BJ (cell line): ENCODE results near the gene CHD1. TPM values are rescaled to one million over a fixed set of nuclear protein-coding genes. Genes with fewer than 3 reads are reported as not detected.

Source experiments
- CTCF ChIA-PET: fragments of 350-600 bp; formaldehyde crosslinking; extraction: SDS; loops from one replicate; lab custom pipeline; 2021; ENCODE audit warnings: antibody characterized with exemption, inconsistent platforms; lab: Yijun Ruan, JAX
- POLR2A ChIA-PET: fragments of 300-600 bp; sonication (Branson Sonifier 250); formaldehyde crosslinking; extraction: SDS; loops from one replicate; lab custom pipeline; 2021; ENCODE audit warnings: antibody characterized with exemption; lab: Charles Lee
- DNase-seq: peaks from one replicate; pipeline ENCODE4 v3.0.0-alpha.2; 2011; ENCODE audit warnings: low read depth
- H3K27me3 ChIP-seq: 2 replicates; pipeline ENCODE4 v1.6.0; 2011; ENCODE audit warnings: low read length; ENCODE audit not compliant: control insufficient read depth, insufficient read depth
- H3K36me3 ChIP-seq: 2 replicates; pipeline ENCODE4 v1.5.1; 2011; ENCODE audit warnings: low read length; ENCODE audit not compliant: control insufficient read depth, insufficient read depth
- H3K4me3 ChIP-seq: 2 replicates; pipeline ENCODE4 v1.5.1; 2011; ENCODE audit warnings: low read depth, mild to moderate bottlenecking, control low read depth, low read length
- polyA plus RNA-seq: library from polyadenylated mRNA; depleted of rRNA; stranded (reverse); fragments of >200 nt; gene quantifications from 2 replicates; pipeline ENCODE4 v1.2.3, GENCODE V29; 2011
- TF ChIP-seq, protein P1 (sequence below): IDR thresholded peaks from 2 replicates; pipeline ENCODE4 v1.5.1; 2011; ENCODE audit warnings: low read depth, mild to moderate bottlenecking, control low read depth, inconsistent platforms, low read length, moderate library complexity; ENCODE audit not compliant: insufficient read depth

Gene CHD1
- polyA plus RNA-seq, 1 experiment, result 6.5 TPM

DNA sequence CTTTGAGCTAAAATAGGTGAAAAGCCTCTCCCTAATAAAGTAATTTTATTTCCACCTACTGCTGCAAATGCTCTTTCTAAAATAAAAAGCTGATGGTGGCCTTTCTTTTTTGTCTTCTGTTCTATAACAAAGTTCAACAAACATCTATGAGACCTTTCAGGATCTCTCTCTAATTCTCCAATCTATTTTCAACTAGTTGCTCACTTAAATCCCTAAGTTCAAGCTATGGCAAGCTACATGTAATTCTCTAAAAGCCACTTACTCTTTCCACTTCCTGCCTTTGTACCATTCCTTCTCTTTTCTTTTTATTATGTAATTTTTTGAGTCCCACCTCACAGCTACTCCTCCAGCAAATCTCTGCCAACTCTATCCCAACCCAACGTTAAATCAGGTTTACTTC, 20.9 kb downstream of the CHD1 start:
- ChIA-PET CTCF (interaction anchor here (1.1 to 2.1 kb wide), 5 partner anchors 9 to 153 kb away, joined by 3 to 21 read pairs (median 3); no protein-coding TSS in a partner anchor), POLR2A (interaction anchor here (0.7 kb wide), 1 partner anchor 31 kb away, joined by 3 read pairs; no protein-coding TSS in a partner anchor)
- H3K4me3 ChIP-seq, result no peak overlapping the region
- H3K27me3 ChIP-seq, result no peaks in the 10 kb centered on the region
- H3K36me3 ChIP-seq, result no peaks in the 10 kb centered on the region
- TF ChIP-seq, protein P1, sequence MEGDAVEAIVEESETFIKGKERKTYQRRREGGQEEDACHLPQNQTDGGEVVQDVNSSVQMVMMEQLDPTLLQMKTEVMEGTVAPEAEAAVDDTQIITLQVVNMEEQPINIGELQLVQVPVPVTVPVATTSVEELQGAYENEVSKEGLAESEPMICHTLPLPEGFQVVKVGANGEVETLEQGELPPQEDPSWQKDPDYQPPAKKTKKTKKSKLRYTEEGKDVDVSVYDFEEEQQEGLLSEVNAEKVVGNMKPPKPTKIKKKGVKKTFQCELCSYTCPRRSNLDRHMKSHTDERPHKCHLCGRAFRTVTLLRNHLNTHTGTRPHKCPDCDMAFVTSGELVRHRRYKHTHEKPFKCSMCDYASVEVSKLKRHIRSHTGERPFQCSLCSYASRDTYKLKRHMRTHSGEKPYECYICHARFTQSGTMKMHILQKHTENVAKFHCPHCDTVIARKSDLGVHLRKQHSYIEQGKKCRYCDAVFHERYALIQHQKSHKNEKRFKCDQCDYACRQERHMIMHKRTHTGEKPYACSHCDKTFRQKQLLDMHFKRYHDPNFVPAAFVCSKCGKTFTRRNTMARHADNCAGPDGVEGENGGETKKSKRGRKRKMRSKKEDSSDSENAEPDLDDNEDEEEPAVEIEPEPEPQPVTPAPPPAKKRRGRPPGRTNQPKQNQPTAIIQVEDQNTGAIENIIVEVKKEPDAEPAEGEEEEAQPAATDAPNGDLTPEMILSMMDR, result no peak
- DNase-seq, result no peak

DNA sequence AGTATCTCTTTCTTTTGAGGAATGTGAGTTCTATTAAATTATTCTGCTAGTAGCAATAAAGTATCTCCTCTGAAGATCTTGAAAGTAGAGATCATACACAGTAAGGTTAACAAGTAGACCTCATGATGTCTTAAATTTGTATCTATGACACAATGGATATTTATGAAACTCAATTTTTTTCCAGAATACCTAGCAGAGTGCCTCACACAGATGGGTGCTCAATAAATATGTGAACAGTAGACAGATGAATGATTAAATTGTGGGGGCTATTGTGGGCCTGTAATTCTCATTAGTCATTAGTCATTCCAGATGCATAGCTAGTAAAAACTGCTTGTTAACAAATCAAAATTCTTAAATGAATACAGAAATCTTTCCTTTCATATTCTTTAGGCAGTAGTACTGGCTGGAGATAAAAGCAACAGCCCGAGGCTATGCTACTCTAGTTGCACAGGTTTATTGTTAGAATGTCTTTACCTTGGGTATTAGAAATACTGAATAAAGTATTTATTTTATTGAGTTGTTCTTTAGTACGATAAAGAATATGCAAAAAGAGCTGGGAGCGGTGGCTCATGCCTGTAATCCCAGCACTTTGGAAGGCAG, 22.0 kb downstream of the CHD1 start:
- POLR2A ChIA-PET, result no interaction called here
- H3K36me3 ChIP-seq, result no peaks in the 10 kb centered on the region
- no peak for DNase-seq
- H3K27me3 ChIP-seq, result no peaks in the 10 kb centered on the region
- CTCF ChIA-PET, result interaction anchor here (0.7 to 2.1 kb wide), 6 partner anchors 10 to 1341 kb away, joined by 3 to 21 read pairs (median 3); no protein-coding TSS in a partner anchor
- H3K4me3 ChIP-seq, result no peak overlapping the region
- TF ChIP-seq, protein P1, result no peak

DNA sequence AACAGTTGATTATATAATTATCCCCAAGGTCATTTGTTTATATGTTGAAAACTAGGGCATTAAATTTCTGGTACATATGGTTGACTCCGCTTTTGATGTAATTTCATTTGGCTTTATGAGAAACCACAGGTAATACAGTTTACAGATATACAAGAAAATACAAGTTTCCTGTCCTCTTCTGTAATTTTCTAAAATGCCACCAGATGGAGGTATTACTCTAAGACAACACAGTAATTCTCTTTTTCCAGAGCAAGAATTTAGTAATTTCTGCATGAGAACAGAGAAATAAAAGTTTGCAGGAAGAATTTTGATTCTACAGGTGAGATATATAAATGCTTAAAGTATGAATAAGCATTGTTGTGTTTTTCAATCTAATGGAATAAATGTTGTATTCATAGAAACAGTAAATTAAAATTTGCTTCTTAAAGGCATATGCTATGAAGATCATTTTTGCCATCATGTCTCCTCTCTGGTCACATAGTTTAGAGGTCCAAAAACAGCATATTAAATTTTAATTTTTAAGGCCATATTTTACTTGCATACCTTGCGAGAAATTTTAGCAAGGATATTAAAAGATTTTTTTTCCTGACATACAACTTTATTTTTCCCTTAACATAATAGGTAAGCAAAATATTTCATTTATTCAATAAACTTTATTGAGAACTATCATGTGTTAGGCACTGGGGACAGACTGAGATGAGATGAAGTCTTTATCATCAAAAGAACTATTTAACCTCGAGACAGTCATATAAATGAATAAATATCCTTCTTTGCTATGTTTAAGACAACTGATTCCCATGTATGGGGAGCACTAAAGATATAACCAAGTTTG, 22.7 kb downstream of the CHD1 start:
- Histone ChIP-seq H3K36me3 (no peaks in the 10 kb centered on the region), H3K4me3 (no peak overlapping the region), H3K27me3 (no peaks in the 10 kb centered on the region)
- ChIA-PET POLR2A (no interaction called here), CTCF (interaction anchor here (0.7 to 3.4 kb wide), 9 partner anchors 15 to 1340 kb away, joined by 3 to 45 read pairs (median 4); no protein-coding TSS in a partner anchor)
- DNase-seq, result no peak
- TF ChIP-seq, protein P1, result peak; percentile 55

DNA sequence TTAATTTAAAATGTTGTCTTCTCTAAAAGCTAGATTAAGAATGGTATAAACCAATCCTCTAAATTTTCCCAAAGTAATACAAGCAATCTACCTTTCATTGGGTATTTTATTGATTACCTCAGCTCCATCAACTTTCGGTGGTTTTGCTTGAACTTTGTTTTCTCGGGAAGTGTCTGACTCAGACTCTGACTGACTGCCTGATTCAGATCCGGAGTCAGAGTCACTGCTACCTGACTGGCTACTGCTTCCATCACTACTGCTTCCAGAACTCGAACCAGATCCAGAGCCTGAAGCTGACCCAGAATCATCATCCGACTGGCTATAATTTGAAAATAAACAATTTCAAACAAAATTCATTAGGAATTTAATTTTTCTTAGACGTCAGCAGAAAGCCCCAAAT, 24.0 kb downstream of the CHD1 start:
- Histone ChIP-seq H3K4me3 (no peak overlapping the region), H3K27me3 (no peaks in the 10 kb centered on the region), H3K36me3 (peaks cover 1% of the 10 kb centered on the region; the same call in 1 of the 2 replicates)
- DNase-seq, result no peak
- TF ChIP-seq, protein P1, result no peak
- ChIA-PET POLR2A (no interaction called here), CTCF (interaction anchor here (0.6 to 3.4 kb wide), 13 partner anchors 9 to 158 kb away, joined by 3 to 45 read pairs (median 4); no protein-coding TSS in a partner anchor)

DNA sequence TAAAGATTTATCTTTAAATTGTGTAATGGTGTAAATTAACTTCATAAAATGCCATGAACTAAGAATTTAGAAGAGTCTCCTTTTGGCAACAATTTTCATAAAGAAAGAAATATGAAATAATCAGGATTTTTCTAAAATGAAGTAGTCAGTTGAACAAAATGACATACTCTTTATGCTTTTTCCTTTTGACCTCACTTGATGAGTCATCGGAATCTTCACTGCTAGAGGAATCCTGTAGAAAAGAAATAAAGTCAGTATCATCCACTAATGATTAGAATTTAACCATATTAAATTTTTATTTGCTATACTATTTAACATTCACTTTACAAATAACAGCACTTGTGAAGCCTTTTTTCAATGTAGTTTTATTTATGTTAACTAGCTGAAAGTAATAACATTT, 26.1 kb downstream of the CHD1 start:
- H3K27me3 ChIP-seq, result no peaks in the 10 kb centered on the region
- ChIA-PET CTCF (interaction anchor here (3.3 to 3.4 kb wide), 2 partner anchors 130 to 158 kb away, joined by 17 to 45 read pairs; no protein-coding TSS in a partner anchor), POLR2A (no interaction called here)
- DNase-seq, result no peak
- TF ChIP-seq, protein P1, result no peak
- H3K4me3 ChIP-seq, result no peak overlapping the region
- H3K36me3 ChIP-seq, result peaks cover 1% of the 10 kb centered on the region; the same call in 1 of the 2 replicates
